ENCODE measurements around the gene ART4. TPM values are rescaled to one million over a fixed set of nuclear protein-coding genes. Genes with fewer than 3 reads are reported as not detected.

The ART4 gene
- total RNA-seq, 4 donors from 2014 or later = 0.16 to 0.68 TPM; not detected in 2

- Histone ChIP-seq H3K36me3 (no peaks in the 10 kb centered on the region), H3K9me3 (no peaks in the 10 kb centered on the region), H3K4me1 (no peaks in the 10 kb centered on the region), H3K27ac (no peak overlapping the region), H3K27me3 (no peaks in the 10 kb centered on the region), H3K4me3 (no peak overlapping the region)
- no peak for TF ChIP-seq EP300 (IDR thresholded peaks at IDR 0.05; ENCODE audit: low read depth)
- TF ChIP-seq POLR2AphosphoS5 (IDR thresholded peaks at IDR 0.05) = no peak
- TF ChIP-seq POLR2A (IDR thresholded peaks at IDR 0.05) = no peak
- no peak for TF ChIP-seq CTCF (IDR thresholded peaks at IDR 0.05)
- in situ Hi-C loops (cut with MboI; ENCODE audit: low pct_ligation_motif_present in 1 of 4, low pct_unique_long_range_greater_than_20kb in 1 of 4, low sequenced_read_pairs in 3 of 4) (loop anchor here in 2 of 4 donors (25.0 kb wide), 2 partner anchors 433 to 683 kb away; no protein-coding TSS in a partner anchor), intact Hi-C loops (cut with DNase I; ENCODE audit: low total_unique reads) (no loop called here)
- DNase-seq = no peak
These were observed 14.4 kb downstream of the ART4 start for GRCh38 chr12:14828892-14829291.

- no peak for DNase-seq
- H3K27ac ChIP-seq = no peak overlapping the region
- H3K27me3 ChIP-seq = no peaks in the 10 kb centered on the region
- TF ChIP-seq POLR2A (IDR thresholded peaks at IDR 0.05) = no peak
- no peak for TF ChIP-seq EP300 (IDR thresholded peaks at IDR 0.05; ENCODE audit: low read depth)
- TF ChIP-seq CTCF (IDR thresholded peaks at IDR 0.05) = no peak
- TF ChIP-seq POLR2AphosphoS5 (IDR thresholded peaks at IDR 0.05) = no peak
- H3K36me3 ChIP-seq = no peaks in the 10 kb centered on the region
- no peak overlapping the region for H3K4me3 ChIP-seq
- WGBS, 2 donors (ENCODE audit: low coverage in 1 of 2) = 97 to 100% methylated on average over 1 to 2 of the region's 2 CpGs
- intact Hi-C loops (cut with DNase I; ENCODE audit: low total_unique reads) (no loop called here), in situ Hi-C loops (cut with MboI; ENCODE audit: low pct_ligation_motif_present in 1 of 4, low pct_unique_long_range_greater_than_20kb in 1 of 4, low sequenced_read_pairs in 3 of 4) (loop anchor here in 2 of 4 donors (25.0 kb wide), 2 partner anchors 435 to 685 kb away; no protein-coding TSS in a partner anchor)
- H3K4me1 ChIP-seq = no peaks in the 10 kb centered on the region
- no peaks in the 10 kb centered on the region for H3K9me3 ChIP-seq
These were observed 16.3 kb downstream of the ART4 start for GRCh38 chr12:14827043-14827442.

- DNase-seq = no peak
- TF ChIP-seq POLR2AphosphoS5 (IDR thresholded peaks at IDR 0.05) = no peak
- TF ChIP-seq EP300 (IDR thresholded peaks at IDR 0.05; ENCODE audit: low read depth) = no peak
- no peak for TF ChIP-seq CTCF (IDR thresholded peaks at IDR 0.05)
- Histone ChIP-seq H3K9me3 (no peaks in the 10 kb centered on the region), H3K4me3 (no peak overlapping the region), H3K27me3 (no peaks in the 10 kb centered on the region), H3K4me1 (no peaks in the 10 kb centered on the region), H3K27ac (no peak overlapping the region), H3K36me3 (no peaks in the 10 kb centered on the region)
- in situ Hi-C loops (cut with MboI; ENCODE audit: low pct_ligation_motif_present in 1 of 4, low pct_unique_long_range_greater_than_20kb in 1 of 4, low sequenced_read_pairs in 3 of 4) = loop anchor here in 2 of 4 donors (25.0 kb wide), 2 partner anchors 436 to 686 kb away; no protein-coding TSS in a partner anchor
- intact Hi-C loops (cut with DNase I; ENCODE audit: low total_unique reads) = no loop called here
- WGBS, 2 donors (ENCODE audit: low coverage in 1 of 2) = 86 to 89% methylated on average over 5 of the region's 5 CpGs
These were observed 16.8 kb downstream of the ART4 start for GRCh38 chr12:14826491-14826890.

GRCh38 chr12:14825256-14825655 is 18.1 kb downstream of the ART4 start:
- no peaks in the 10 kb centered on the region for H3K9me3 ChIP-seq
- no peak overlapping the region for H3K4me3 ChIP-seq
- H3K36me3 ChIP-seq = no peaks in the 10 kb centered on the region
- no peak for DNase-seq
- in situ Hi-C loops (cut with MboI; ENCODE audit: low pct_ligation_motif_present in 1 of 4, low pct_unique_long_range_greater_than_20kb in 1 of 4, low sequenced_read_pairs in 3 of 4) = loop anchor here in 2 of 4 donors (25.0 kb wide), 2 partner anchors 437 to 687 kb away; no protein-coding TSS in a partner anchor
- H3K27ac ChIP-seq = no peak overlapping the region
- TF ChIP-seq POLR2AphosphoS5 (IDR thresholded peaks at IDR 0.05) = no peak
- no peak for TF ChIP-seq CTCF (IDR thresholded peaks at IDR 0.05)
- H3K4me1 ChIP-seq = no peaks in the 10 kb centered on the region
- intact Hi-C loops (cut with DNase I; ENCODE audit: low total_unique reads) = no loop called here
- no peaks in the 10 kb centered on the region for H3K27me3 ChIP-seq
